AG04449 (cell line): ENCODE measurements around the gene FUT3.

Experiments used
- CTCF ChIA-PET: fragments of 350-600 bp; formaldehyde crosslinking; extraction: SDS; loops from one replicate; lab custom pipeline; 2021; ENCODE audit warnings: antibody characterized with exemption; lab: Yijun Ruan, JAX
- POLR2A ChIA-PET: fragments of 400-600, 350-600 bp; formaldehyde crosslinking; extraction: SDS; loops from one replicate; lab custom pipeline; 2020; ENCODE audit warnings: antibody characterized with exemption, inconsistent platforms; lab: Yijun Ruan, JAX
- DNase-seq: peaks from one replicate; pipeline ENCODE4 v3.0.0-alpha.2; 2010; ENCODE audit warnings: low read depth, low spot score
- H3K4me3 ChIP-seq: 2 replicates; pipeline ENCODE4 v1.5.1; 2011; ENCODE audit warnings: low read depth, mild to moderate bottlenecking, control low read depth, low read length
- CTCF ChIP-seq: IDR thresholded peaks from one replicate; pipeline ENCODE4 v1.5.1; 2011; ENCODE audit warnings: mild to moderate bottlenecking, moderate library complexity, low read length, control low read depth, inconsistent platforms; ENCODE audit not compliant: insufficient read depth; ENCODE audit errors: missing control alignments

Gene FUT3

GRCh38 chr19:5805462-5806132 is 45.7 kb downstream of the FUT3 start:
- TF ChIP-seq CTCF: peak; percentile 87
- ChIA-PET CTCF (interaction anchor here (1.1 to 3.3 kb wide), 5 partner anchors 10 to 217 kb away, joined by 4 to 12 read pairs (median 5); partner anchors contain the start of gene NDUFA11), POLR2A (no interaction called here)
- no peak overlapping the region; the same call in 1 of the 2 replicates for H3K4me3 ChIP-seq
- DNase-seq: no peak

GRCh38 chr19:5804516-5805461 is 46.5 kb downstream of the FUT3 start, which contains the start of gene NRTN:
Gene NRTN (plus strand): TSS chr19:5805067. CDS start chr19:5824166, 19,099 bp downstream.
- no peak for DNase-seq
- no peak for TF ChIP-seq CTCF
- POLR2A ChIA-PET: interaction anchor here (1.2 kb wide), 1 partner anchor 99 kb away, joined by 10 read pairs; the partner anchor contains the start of gene NDUFA11
- CTCF ChIA-PET: interaction anchor here (0.6 to 2.7 kb wide), 69 partner anchors 9 to 414 kb away, joined by 3 to 100 read pairs (median 5); partner anchors contain the start of genes CATSPERD, DUS3L, FUT3 and FUT5
- peak within 1 kb of the TSS; percentile 49 for H3K4me3 ChIP-seq

GRCh38 chr19:5803752-5804515 is 47.3 kb downstream of the FUT3 start:
- TF ChIP-seq CTCF: peak; percentile 100
- POLR2A ChIA-PET: interaction anchor here (0.6 to 1.2 kb wide), 3 partner anchors 25 to 99 kb away, joined by 3 to 10 read pairs (median 4); partner anchors contain the start of gene NDUFA11
- CTCF ChIA-PET: interaction anchor here (0.6 to 2.7 kb wide), 73 partner anchors 10 to 415 kb away, joined by 3 to 100 read pairs (median 5); partner anchors contain the start of genes CATSPERD, DUS3L, FUT3 and FUT5
- H3K4me3 ChIP-seq: peak overlapping the region; percentile 49
- peak; percentile 10 for DNase-seq

- CTCF ChIA-PET: interaction anchor here (0.6 to 2.7 kb wide), 57 partner anchors 9 to 415 kb away, joined by 3 to 100 read pairs (median 7); partner anchors contain the start of genes CATSPERD, DUS3L, FUT3 and FUT5
- peak overlapping the region; percentile 49 for H3K4me3 ChIP-seq
- no peak for TF ChIP-seq CTCF
- POLR2A ChIA-PET: interaction anchor here (0.6 to 1.2 kb wide), 3 partner anchors 25 to 100 kb away, joined by 3 to 10 read pairs (median 4); partner anchors contain the start of gene NDUFA11
- DNase-seq: no peak
Measured at GRCh38 chr19:5803441-5803751, 47.9 kb downstream of the FUT3 start.

- CTCF ChIA-PET: interaction anchor here (1.0 to 2.7 kb wide), 4 partner anchors 8 to 91 kb away, joined by 3 to 100 read pairs (median 6); partner anchors contain the start of gene DUS3L
Measured at GRCh38 chr19:5801796-5802619, 49.2 kb downstream of the FUT3 start.

More at GRCh38 chr19:5801796-5802619, 49.2 kb downstream of the FUT3 start:
- TF ChIP-seq CTCF: no peak
- no peak overlapping the region for H3K4me3 ChIP-seq
- DNase-seq: no peak
- POLR2A ChIA-PET: interaction anchor here (0.6 kb wide), 1 partner anchor 118 kb away, joined by 3 read pairs; no protein-coding TSS in a partner anchor
